Measurements from ENCODE around the gene RALGPS1.

Gene RALGPS1

GRCh38 chr9:127197186-127197860 is 282.7 kb downstream of the RALGPS1 start:
- no peak overlapping the region for H3K27ac ChIP-seq (ENCODE audit: poor library complexity, severe bottlenecking)
- H3K4me1 ChIP-seq (ENCODE audit: insufficient read depth, poor library complexity, severe bottlenecking), result no peaks in the 10 kb centered on the region
- no peaks in the 10 kb centered on the region for H3K9me3 ChIP-seq (ENCODE audit: severe bottlenecking)
- H3K27me3 ChIP-seq (ENCODE audit: insufficient read depth, poor library complexity, severe bottlenecking), result no peaks in the 10 kb centered on the region
- no peaks in the 10 kb centered on the region for H3K36me3 ChIP-seq (ENCODE audit: low read depth)
- DNase-seq (ENCODE audit: low spot score) (no peak), ATAC-seq (ENCODE audit: low read depth) (no peak)
- TF ChIP-seq CTCF (IDR thresholded peaks at IDR 0.05; ENCODE audit: poor library complexity, severe bottlenecking), result no peak
- H3K4me3 ChIP-seq (ENCODE audit: severe bottlenecking), result no peak overlapping the region

DNA sequence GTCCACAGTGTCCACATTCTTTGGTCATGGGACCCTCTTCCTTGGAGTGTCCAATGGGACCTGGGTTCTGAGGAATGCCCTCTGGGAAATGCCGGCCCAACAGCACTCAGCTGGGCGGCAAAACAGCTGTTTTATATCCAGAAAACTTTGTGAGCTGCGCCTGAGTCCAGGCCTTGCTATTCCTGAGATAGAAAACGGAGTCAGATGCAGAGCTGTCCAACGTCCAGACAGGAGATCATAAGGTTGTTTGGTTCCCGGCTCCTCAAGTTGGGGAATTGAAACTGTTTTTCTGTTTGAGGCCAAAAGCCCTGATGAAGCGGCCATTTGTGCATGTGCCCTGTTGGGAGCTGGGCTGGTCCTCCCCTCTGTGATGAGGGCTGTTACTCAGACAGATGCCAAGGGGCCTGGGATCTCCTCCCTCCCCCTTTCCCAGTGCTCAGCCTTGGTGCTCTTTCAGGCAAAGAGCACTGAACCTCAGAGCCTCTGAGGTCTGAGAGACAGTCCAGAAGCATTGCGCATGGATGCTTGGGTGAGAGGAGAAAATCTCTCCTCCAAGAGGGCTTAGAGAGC is 283.4 kb downstream of the RALGPS1 start:
- DNase-seq (ENCODE audit: low spot score) (no peak), ATAC-seq (ENCODE audit: low read depth) (no peak)
- Histone ChIP-seq H3K27ac (ENCODE audit: poor library complexity, severe bottlenecking) (no peak overlapping the region), H3K4me1 (ENCODE audit: insufficient read depth, poor library complexity, severe bottlenecking) (no peaks in the 10 kb centered on the region), H3K27me3 (ENCODE audit: insufficient read depth, poor library complexity, severe bottlenecking) (no peaks in the 10 kb centered on the region), H3K9me3 (ENCODE audit: severe bottlenecking) (no peaks in the 10 kb centered on the region), H3K4me3 (ENCODE audit: severe bottlenecking) (no peak overlapping the region), H3K36me3 (ENCODE audit: low read depth) (no peaks in the 10 kb centered on the region)
- TF ChIP-seq CTCF (IDR thresholded peaks at IDR 0.05; ENCODE audit: poor library complexity, severe bottlenecking), result no peak

DNA sequence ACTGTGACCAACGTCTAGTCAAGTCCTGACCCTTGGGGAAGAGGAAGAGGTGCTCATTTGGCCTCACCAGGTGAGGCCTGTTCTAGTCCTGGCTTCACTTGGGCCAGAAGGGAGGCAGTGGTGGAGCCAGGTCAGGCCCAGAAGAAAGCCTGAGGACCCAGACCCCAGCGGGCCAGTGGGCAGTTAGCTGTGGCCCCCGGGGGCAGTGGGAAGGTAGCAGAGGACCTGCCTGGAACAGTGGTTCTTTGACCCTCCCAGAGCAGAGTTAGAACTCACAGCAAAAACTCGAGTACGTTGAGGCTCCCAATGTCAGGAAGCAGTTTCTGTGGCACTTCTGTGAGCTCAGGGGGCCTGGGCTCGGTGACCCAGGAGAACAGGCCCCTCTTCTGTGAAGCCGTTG is 284.0 kb downstream of the RALGPS1 start:
- TF ChIP-seq CTCF (IDR thresholded peaks at IDR 0.05; ENCODE audit: poor library complexity, severe bottlenecking), result no peak
- no peak overlapping the region for H3K27ac ChIP-seq (ENCODE audit: poor library complexity, severe bottlenecking)
- H3K9me3 ChIP-seq (ENCODE audit: severe bottlenecking), result no peaks in the 10 kb centered on the region
- no peaks in the 10 kb centered on the region for H3K27me3 ChIP-seq (ENCODE audit: insufficient read depth, poor library complexity, severe bottlenecking)
- DNase-seq (ENCODE audit: low spot score), result no peak
- H3K36me3 ChIP-seq (ENCODE audit: low read depth), result no peaks in the 10 kb centered on the region
- H3K4me3 ChIP-seq (ENCODE audit: severe bottlenecking), result no peak overlapping the region
- no peaks in the 10 kb centered on the region for H3K4me1 ChIP-seq (ENCODE audit: insufficient read depth, poor library complexity, severe bottlenecking)
- ATAC-seq (ENCODE audit: low read depth), result no peak

GRCh38 chr9:127199001-127199791 is 284.6 kb downstream of the RALGPS1 start:
- no peaks in the 10 kb centered on the region for H3K27me3 ChIP-seq (ENCODE audit: insufficient read depth, poor library complexity, severe bottlenecking)
- no peaks in the 10 kb centered on the region for H3K36me3 ChIP-seq (ENCODE audit: low read depth)
- ATAC-seq (ENCODE audit: low read depth), result peak; percentile 59
- no peaks in the 10 kb centered on the region for H3K4me1 ChIP-seq (ENCODE audit: insufficient read depth, poor library complexity, severe bottlenecking)
- TF ChIP-seq CTCF (IDR thresholded peaks at IDR 0.05; ENCODE audit: poor library complexity, severe bottlenecking), result peak; percentile 93
- H3K27ac ChIP-seq (ENCODE audit: poor library complexity, severe bottlenecking), result no peak overlapping the region
- no peak overlapping the region for H3K4me3 ChIP-seq (ENCODE audit: severe bottlenecking)
- H3K9me3 ChIP-seq (ENCODE audit: severe bottlenecking), result no peaks in the 10 kb centered on the region
- peak; percentile 56 for DNase-seq (ENCODE audit: low spot score)
